ENCODE results near the gene DCLRE1B. TPM values are rescaled to one million over a fixed set of nuclear protein-coding genes. Genes with fewer than 3 reads are reported as not detected.
A peak's percentile ranks its signal among the peaks of the same experiment; 100 is the strongest.

Gene DCLRE1B
- total and polyA plus RNA-seq, 9 of the 15 experiments (the other 6 are each of a cell fraction or from before 2014, with no cell fraction given) = 10.6 to 28.8 (median 17.2) TPM

GRCh38 chr1:113905435-113905861, 322 bp downstream of the DCLRE1B start (continued):
- no peak for TF ChIP-seq XRCC5 (IDR thresholded peaks at IDR 0.05; ENCODE audit: low read depth, low read length)
- TF ChIP-seq STAG1 (CRISPR knock-in tag; IDR thresholded peaks at IDR 0.05; ENCODE audit: borderline replicate concordance) = no peak; the same call in 1 of the 2 replicates
- TF ChIP-seq SRSF3 (IDR thresholded peaks at IDR 0.05; ENCODE audit: insufficient read depth, low read length) = no peak
- TF ChIP-seq SREBF2 (CRISPR knock-in tag; IDR thresholded peaks at IDR 0.05) = no peak
- TF ChIP-seq, protein P1, sequence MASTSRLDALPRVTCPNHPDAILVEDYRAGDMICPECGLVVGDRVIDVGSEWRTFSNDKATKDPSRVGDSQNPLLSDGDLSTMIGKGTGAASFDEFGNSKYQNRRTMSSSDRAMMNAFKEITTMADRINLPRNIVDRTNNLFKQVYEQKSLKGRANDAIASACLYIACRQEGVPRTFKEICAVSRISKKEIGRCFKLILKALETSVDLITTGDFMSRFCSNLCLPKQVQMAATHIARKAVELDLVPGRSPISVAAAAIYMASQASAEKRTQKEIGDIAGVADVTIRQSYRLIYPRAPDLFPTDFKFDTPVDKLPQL (IDR thresholded peaks at IDR 0.05; ENCODE audit: extremely low read depth, insufficient read length) = no peak
- 0 out of 2 replicates have a peak, but pooled peaks have one; percentile 17 for TF ChIP-seq TOE1 (IDR thresholded peaks at IDR 0.05; ENCODE audit: borderline replicate concordance)
- TF ChIP-seq TOE1 (CRISPR knock-in tag; IDR thresholded peaks at IDR 0.05; ENCODE audit: borderline replicate concordance, low read depth) = no peak
- no peak; the same call in 1 of the 2 replicates for TF ChIP-seq ZBTB2 (IDR thresholded peaks at IDR 0.05)
- TF ChIP-seq EHMT2 (IDR thresholded peaks at IDR 0.05) = no peak
- no peak for TF ChIP-seq ZBTB17 (CRISPR knock-in tag; IDR thresholded peaks at IDR 0.05)
- no peak for TF ChIP-seq BDP1 (IDR thresholded peaks at IDR 0.05; ENCODE audit: insufficient read depth, insufficient read length)
- TF ChIP-seq ZNF644 (tag; IDR thresholded peaks at IDR 0.05; ENCODE audit: low read depth) = no peak
- TF ChIP-seq, protein P2, sequence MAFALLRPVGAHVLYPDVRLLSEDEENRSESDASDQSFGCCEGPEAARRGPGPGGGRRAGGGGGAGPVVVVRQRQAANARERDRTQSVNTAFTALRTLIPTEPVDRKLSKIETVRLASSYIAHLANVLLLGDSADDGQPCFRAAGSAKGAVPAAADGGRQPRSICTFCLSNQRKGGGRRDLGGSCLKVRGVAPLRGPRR (CRISPR knock-in tag; IDR thresholded peaks at IDR 0.05) = no peak
- TF ChIP-seq CBX5 (IDR thresholded peaks at IDR 0.05; ENCODE audit: borderline replicate concordance, low read depth) = no peak
- TF ChIP-seq ZNF318 (IDR thresholded peaks at IDR 0.05; ENCODE audit: borderline replicate concordance in 1 of 2, low read depth in 1 of 2) = no peak
- no peak for TF ChIP-seq KDM4B (IDR thresholded peaks at IDR 0.05; ENCODE audit: borderline replicate concordance in 2 of 2, low read depth in 1 of 2)
- TF ChIP-seq XRCC4 (IDR thresholded peaks at IDR 0.05; ENCODE audit: extremely low read depth, insufficient read depth, insufficient read length) = no peak
- TF ChIP-seq ZBTB8A (IDR thresholded peaks at IDR 0.05; ENCODE audit: partially characterized antibody) = no peak

Measured in K562 (cell line).